A549 (cell line): ENCODE measurements around the gene NDRG4.

Experiments used
- CTCF ChIP-seq: fragments of >200 bp; sonication (Bioruptor Twin); formaldehyde crosslinking; IDR thresholded peaks from 3 replicates; pipeline ENCODE4 v1.5.1; 2016
- ELK1 ChIP-seq: fragments of 150-350 bp; IDR thresholded peaks from 2 replicates; pipeline ENCODE4 v1.6.1; 2014; ENCODE audit warnings: low read depth, mild to moderate bottlenecking, low read length

GRCh38 chr16:58510097-58510775 is 10.3 kb downstream of the NDRG4 start:
- TF ChIP-seq ELK1 (no peak), CTCF (no peak)
